GM12878 (cell line): Measurements from ENCODE around the gene GRIK2. TPM values are rescaled to one million over a fixed set of nuclear protein-coding genes. Genes with fewer than 3 reads are reported as not detected.

ENCODE experiments used
- ATF7 ChIP-seq: fragments of 450-650 bp; IDR thresholded peaks from 2 replicates; pipeline ENCODE4 v1.6.1; 2016; ENCODE audit warnings: low read depth, mild to moderate bottlenecking
- BMI1 ChIP-seq: fragments of 450-650 bp; IDR thresholded peaks from 2 replicates; pipeline ENCODE4 v1.6.1; 2016; ENCODE audit warnings: mild to moderate bottlenecking, moderate library complexity, borderline replicate concordance
- BRCA1 ChIP-seq: IDR thresholded peaks from 2 replicates; pipeline ENCODE4 v1.6.1; 2011; ENCODE audit warnings: low read depth, low read length, improper control_type of control experiment
- CBX3 ChIP-seq: fragments of 200-600 bp; sonication (generic); IDR thresholded peaks from 2 replicates; pipeline ENCODE4 v1.6.1; 2016; ENCODE audit warnings: low read depth, borderline replicate concordance
- CBX5 ChIP-seq: sonication (generic); IDR thresholded peaks from 2 replicates; pipeline ENCODE4 v1.6.1; 2016; ENCODE audit warnings: low read depth, moderate library complexity, mild to moderate bottlenecking, inconsistent platforms
- CHD4 ChIP-seq: fragments of 200-600 bp; sonication (generic); IDR thresholded peaks from 2 replicates; pipeline ENCODE4 v1.6.1; 2016; ENCODE audit warnings: mild to moderate bottlenecking
- HDAC6 ChIP-seq: fragments of 200-600 bp; sonication (generic); IDR thresholded peaks from one replicate; pipeline ENCODE4 v1.8.0; 2017; ENCODE audit warnings: antibody characterized with exemption; ENCODE audit not compliant: unreplicated experiment
- PML ChIP-seq: IDR thresholded peaks from 2 replicates; pipeline ENCODE4 v1.6.1; 2012; ENCODE audit warnings: low read length, inconsistent platforms
- POLR2AphosphoS5 ChIP-seq: IDR thresholded peaks from 2 replicates; pipeline ENCODE4 v1.6.1; 2011; ENCODE audit warnings: mild to moderate bottlenecking, low read length, inconsistent platforms
- POU2F2 ChIP-seq: IDR thresholded peaks from 3 replicates; pipeline ENCODE4 v1.6.1; 2011; ENCODE audit warnings: low read depth, mild to moderate bottlenecking, low read length, borderline replicate concordance
- RAD51 ChIP-seq: fragments of 450-650 bp; IDR thresholded peaks from 2 replicates; pipeline ENCODE4 v1.6.1; 2016; ENCODE audit warnings: moderate library complexity, mild to moderate bottlenecking, inconsistent platforms
- RB1 ChIP-seq: fragments of 450-650 bp; formaldehyde crosslinking; IDR thresholded peaks from 2 replicates; pipeline ENCODE4 v1.6.1; 2017; ENCODE audit warnings: mild to moderate bottlenecking, borderline replicate concordance
- RELA ChIP-seq: fragments of 450-650 bp; IDR thresholded peaks from 2 replicates; pipeline ENCODE4 v1.8.0; 2014; ENCODE audit warnings: borderline replicate concordance; ENCODE audit not compliant: partially characterized antibody
- RUNX3 ChIP-seq: IDR thresholded peaks from 2 replicates; pipeline ENCODE4 v1.6.1; 2012; ENCODE audit warnings: low read length, inconsistent platforms
- SIX5 ChIP-seq: IDR thresholded peaks from 2 replicates; pipeline ENCODE4 v1.6.1; 2011; ENCODE audit warnings: mild to moderate bottlenecking, low read depth, low read length, moderate library complexity; ENCODE audit not compliant: severe bottlenecking
- STAT1 ChIP-seq: fragments of 450-650 bp; conservative IDR thresholded peaks from 2 replicates; pipeline ENCODE4 v1.6.1; 2014; ENCODE audit warnings: antibody characterized with exemption, mild to moderate bottlenecking
- TARDBP ChIP-seq: IDR thresholded peaks from 2 replicates; pipeline ENCODE4 v1.6.1; 2016; ENCODE audit warnings: borderline replicate concordance
- TCF3 ChIP-seq: IDR thresholded peaks from 2 replicates; pipeline ENCODE4 v1.6.1; 2012; ENCODE audit warnings: low read depth, mild to moderate bottlenecking, low read length, borderline replicate concordance; ENCODE audit not compliant: insufficient read depth
- USF1 ChIP-seq: IDR thresholded peaks from 2 replicates; pipeline ENCODE4 v1.6.1; 2011; ENCODE audit warnings: borderline replicate concordance, low read depth, mild to moderate bottlenecking, moderate library complexity, mixed read lengths, low read length; ENCODE audit not compliant: insufficient read depth; ENCODE audit errors: extremely low read length
- YBX1 ChIP-seq: fragments of 450-650 bp; IDR thresholded peaks from 2 replicates; pipeline ENCODE4 v1.6.1; 2016; ENCODE audit warnings: antibody characterized with exemption
- ZBED1 ChIP-seq: IDR thresholded peaks from 2 replicates; pipeline ENCODE4 v1.6.1; 2016; ENCODE audit warnings: borderline replicate concordance
- ZNF24 ChIP-seq: fragments of 450-650 bp; IDR thresholded peaks from 2 replicates; pipeline ENCODE4 v1.6.1; 2017; ENCODE audit warnings: antibody characterized with exemption, mild to moderate bottlenecking
- polyA plus RNA-seq, 11 experiments: library from polyadenylated mRNA; depleted of rRNA in 4 of 11; unstranded in 6 of 11; stranded (reverse) in 5 of 11; fragments of >200 nt; fragmentation: Nextera tagmentation in 4 of 11; fragmentation: Illumina TruSeq in 1 of 11; extraction: Ambion mirVana in 4 of 11; extraction: Trizol in 1 of 11; gene quantifications; 1 replicate in 1 of 11; 2 replicates in 10 of 11; pipeline versions ENCODE4 v1.2.1 to v1.2.3, GENCODE V29; 2011 to 2016; ENCODE audit warnings: inconsistent platforms in 2 of 11, missing spikeins in 2 of 11, low read depth in 1 of 11
- total RNA-seq, 4 experiments: library from RNA; depleted of rRNA in 3 of 4; stranded (reverse); fragments of >200 nt in 3 of 4; fragmentation: Illumina TruSeq in 1 of 4; extraction: Trizol in 1 of 4; gene quantifications; 2 replicates each; pipeline versions ENCODE4 v1.2.1 to v1.2.3, GENCODE V29; 2013 to 2021
- TF ChIP-seq, protein P1 (sequence below): fragments of 450-650 bp; IDR thresholded peaks from 2 replicates; pipeline ENCODE4 v1.6.1; 2014; ENCODE audit warnings: mild to moderate bottlenecking
- TF ChIP-seq, protein P2 (sequence below): fragments of 150-350 bp; IDR thresholded peaks from 2 replicates; pipeline ENCODE4 v1.6.1; 2014; ENCODE audit warnings: mild to moderate bottlenecking, low read depth, low read length

GRIK2 gene
- total and polyA plus RNA-seq, 10 of the 15 experiments (the other 5 are each of a cell fraction or from before 2014, with no cell fraction given) = not detected

GRCh38 chr6:101845621-101846020 lies 452.1 kb downstream of the GRIK2 start (continued):
- no peak for TF ChIP-seq STAT1
- TF ChIP-seq POU2F2 = peak; percentile 93; the same call in 2 of the 3 replicates
- no peak for TF ChIP-seq TARDBP
- TF ChIP-seq, protein P1, sequence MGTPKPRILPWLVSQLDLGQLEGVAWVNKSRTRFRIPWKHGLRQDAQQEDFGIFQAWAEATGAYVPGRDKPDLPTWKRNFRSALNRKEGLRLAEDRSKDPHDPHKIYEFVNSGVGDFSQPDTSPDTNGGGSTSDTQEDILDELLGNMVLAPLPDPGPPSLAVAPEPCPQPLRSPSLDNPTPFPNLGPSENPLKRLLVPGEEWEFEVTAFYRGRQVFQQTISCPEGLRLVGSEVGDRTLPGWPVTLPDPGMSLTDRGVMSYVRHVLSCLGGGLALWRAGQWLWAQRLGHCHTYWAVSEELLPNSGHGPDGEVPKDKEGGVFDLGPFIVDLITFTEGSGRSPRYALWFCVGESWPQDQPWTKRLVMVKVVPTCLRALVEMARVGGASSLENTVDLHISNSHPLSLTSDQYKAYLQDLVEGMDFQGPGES = no peak
- TF ChIP-seq CHD4 = no peak
- TF ChIP-seq BRCA1 = no peak
- TF ChIP-seq RUNX3 = peak; percentile 86
- no peak for TF ChIP-seq YBX1
- TF ChIP-seq RELA = no peak
- TF ChIP-seq CBX3 = no peak
- no peak for TF ChIP-seq SIX5
- TF ChIP-seq PML = no peak
- TF ChIP-seq RAD51 = no peak
- peak; percentile 77; the same call in 1 of the 2 replicates for TF ChIP-seq ATF7
- TF ChIP-seq POLR2AphosphoS5 = no peak
- no peak for TF ChIP-seq ZNF24
- no peak for TF ChIP-seq TCF3
- peak; percentile 48; the same call in 1 of the 2 replicates for TF ChIP-seq BMI1
- TF ChIP-seq, protein P2, sequence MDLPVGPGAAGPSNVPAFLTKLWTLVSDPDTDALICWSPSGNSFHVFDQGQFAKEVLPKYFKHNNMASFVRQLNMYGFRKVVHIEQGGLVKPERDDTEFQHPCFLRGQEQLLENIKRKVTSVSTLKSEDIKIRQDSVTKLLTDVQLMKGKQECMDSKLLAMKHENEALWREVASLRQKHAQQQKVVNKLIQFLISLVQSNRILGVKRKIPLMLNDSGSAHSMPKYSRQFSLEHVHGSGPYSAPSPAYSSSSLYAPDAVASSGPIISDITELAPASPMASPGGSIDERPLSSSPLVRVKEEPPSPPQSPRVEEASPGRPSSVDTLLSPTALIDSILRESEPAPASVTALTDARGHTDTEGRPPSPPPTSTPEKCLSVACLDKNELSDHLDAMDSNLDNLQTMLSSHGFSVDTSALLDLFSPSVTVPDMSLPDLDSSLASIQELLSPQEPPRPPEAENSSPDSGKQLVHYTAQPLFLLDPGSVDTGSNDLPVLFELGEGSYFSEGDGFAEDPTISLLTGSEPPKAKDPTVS = no peak
- no peak for TF ChIP-seq CBX5
- no peak for TF ChIP-seq USF1
- no peak for TF ChIP-seq HDAC6
- TF ChIP-seq RB1 = no peak
- no peak for TF ChIP-seq ZBED1
